ENCODE results near the gene MYL10. TPM values are rescaled to one million over a fixed set of nuclear protein-coding genes. Genes with fewer than 3 reads are reported as not detected.

MYL10 gene
- total and polyA plus RNA-seq, 2 donors (not counting 3 experiments of a cell fraction or from before 2014, with no cell fraction given), result not detected

- CTCF ChIA-PET, result no interaction called here
- H3K36me3 ChIP-seq (ENCODE audit: control insufficient read depth in 2 of 2, extremely low read depth in 1 of 2, insufficient read depth in 2 of 2, low read length in 2 of 2), result no peaks in the 10 kb centered on the region
- H3K4me3 ChIP-seq (replicated peaks in 1 of 3; ENCODE audit: insufficient read depth in 1 of 3, low read depth in 1 of 3, low read length in 3 of 3), result no peak overlapping the region
- no peaks in the 10 kb centered on the region for H4K20me1 ChIP-seq (replicated peaks; ENCODE audit: control insufficient read depth, extremely low read depth, insufficient read depth, low read length)
- DNase-seq (ENCODE audit: low read depth, low spot score), result no peak
- H3K27ac ChIP-seq (ENCODE audit: insufficient read depth, low read depth, low read length), result no peak overlapping the region
- H3K27me3 ChIP-seq (ENCODE audit: control insufficient read depth in 2 of 2, insufficient read depth in 2 of 2, low read length in 2 of 2), result no peaks in the 10 kb centered on the region
- H3K9ac ChIP-seq (replicated peaks; ENCODE audit: extremely low read depth, insufficient read depth, low read length), result no peak overlapping the region
- H3K4me2 ChIP-seq (ENCODE audit: insufficient read depth, low read length), result no peak overlapping the region
- FAIRE-seq, result no peak
- H3K9me1 ChIP-seq (replicated peaks; ENCODE audit: control insufficient read depth, extremely low read depth, insufficient read depth, low read length), result no peaks in the 10 kb centered on the region
- H3K79me2 ChIP-seq (ENCODE audit: control insufficient read depth, insufficient read depth, low read length), result no peaks in the 10 kb centered on the region
- TF ChIP-seq JUN (IDR thresholded peaks at IDR 0.05; ENCODE audit: borderline replicate concordance, insufficient read depth, insufficient read length, low read depth) (no peak), MAX (IDR thresholded peaks at IDR 0.05; ENCODE audit: insufficient read depth, insufficient read length) (no peak), FOS (IDR thresholded peaks at IDR 0.05; ENCODE audit: borderline replicate concordance, insufficient read depth, low read length) (no peak), CTCF (IDR thresholded peaks at IDR 0.05; ENCODE audit: extremely low read depth in 1 of 2, insufficient read depth in 1 of 2, low read depth in 1 of 2, low read length in 2 of 2) (no peak), POLR2AphosphoS5 (IDR thresholded peaks at IDR 0.05; ENCODE audit: insufficient read depth, low read depth, low read length) (no peak), POLR2A (IDR thresholded peaks at IDR 0.05; ENCODE audit: low read depth, low read length) (no peak)
- H3K4me1 ChIP-seq (ENCODE audit: control insufficient read depth, extremely low read depth, insufficient read depth, low read length), result no peaks in the 10 kb centered on the region
- POLR2A ChIA-PET, result no interaction called here
- dilution Hi-C loops (cut with MboI; ENCODE audit: extremely low pct_ligation_motif_present, low sequenced_read_pairs) (no loop called here), intact Hi-C loops (cut with micrococcal nuclease) (no loop called here)
- no TSS peak for BruUV-seq (replicated peaks)
- H2AFZ ChIP-seq (ENCODE audit: low read depth, low read length), result no peak overlapping the region
- no peaks in the 10 kb centered on the region for H3K9me3 ChIP-seq (replicated peaks; ENCODE audit: control insufficient read depth, insufficient read depth, low read length)
Measured at GRCh38 chr7:101673951-101674350, 44.9 kb upstream of the MYL10 start.

- no peak for FAIRE-seq
- no TSS peak for BruUV-seq (replicated peaks)
Measured at GRCh38 chr7:101673315-101673714, 44.2 kb upstream of the MYL10 start.

More at GRCh38 chr7:101673315-101673714, 44.2 kb upstream of the MYL10 start:
- Histone ChIP-seq H3K9me3 (replicated peaks; ENCODE audit: control insufficient read depth, insufficient read depth, low read length) (no peaks in the 10 kb centered on the region), H3K79me2 (ENCODE audit: control insufficient read depth, insufficient read depth, low read length) (no peaks in the 10 kb centered on the region), H3K27ac (ENCODE audit: insufficient read depth, low read depth, low read length) (no peak overlapping the region), H3K9me1 (replicated peaks; ENCODE audit: control insufficient read depth, extremely low read depth, insufficient read depth, low read length) (no peaks in the 10 kb centered on the region), H3K4me1 (ENCODE audit: control insufficient read depth, extremely low read depth, insufficient read depth, low read length) (no peaks in the 10 kb centered on the region), H3K36me3 (ENCODE audit: control insufficient read depth in 2 of 2, extremely low read depth in 1 of 2, insufficient read depth in 2 of 2, low read length in 2 of 2) (no peaks in the 10 kb centered on the region), H3K9ac (replicated peaks; ENCODE audit: extremely low read depth, insufficient read depth, low read length) (no peak overlapping the region), H4K20me1 (replicated peaks; ENCODE audit: control insufficient read depth, extremely low read depth, insufficient read depth, low read length) (no peaks in the 10 kb centered on the region), H2AFZ (ENCODE audit: low read depth, low read length) (no peak overlapping the region), H3K27me3 (ENCODE audit: control insufficient read depth in 2 of 2, insufficient read depth in 2 of 2, low read length in 2 of 2) (no peaks in the 10 kb centered on the region), H3K4me2 (ENCODE audit: insufficient read depth, low read length) (no peak overlapping the region), H3K4me3 (replicated peaks in 1 of 3; ENCODE audit: insufficient read depth in 1 of 3, low read depth in 1 of 3, low read length in 3 of 3) (no peak overlapping the region)
- intact Hi-C loops (cut with micrococcal nuclease), result no loop called here
- CTCF ChIA-PET, result no interaction called here
- TF ChIP-seq EZH2 (IDR thresholded peaks at IDR 0.05; ENCODE audit: borderline replicate concordance, low read depth, low read length, severe bottlenecking) (no peak), MYC (IDR thresholded peaks at IDR 0.05; ENCODE audit: low read depth, low read length) (no peak), CTCF (IDR thresholded peaks at IDR 0.05; ENCODE audit: extremely low read depth in 1 of 2, insufficient read depth in 1 of 2, low read depth in 1 of 2, low read length in 2 of 2) (no peak), JUN (IDR thresholded peaks at IDR 0.05; ENCODE audit: borderline replicate concordance, insufficient read depth, insufficient read length, low read depth) (no peak)
- no peak for DNase-seq (ENCODE audit: low read depth, low spot score)
- POLR2A ChIA-PET, result no interaction called here
- dilution Hi-C loops (cut with MboI; ENCODE audit: extremely low pct_ligation_motif_present, low sequenced_read_pairs), result no loop called here

Data from endothelial cell of umbilical vein (primary cell).